Colonic mucosa (tissue), 4 donors: ENCODE data around the gene SULT1E1. TPM values are rescaled to one million over a fixed set of nuclear protein-coding genes. Genes with fewer than 3 reads are reported as not detected.

ENCODE experiments used
- DNase-seq: peaks from one replicate; pipeline ENCODE4 v3.0.0-alpha.2; 2020
- H3K27ac ChIP-seq: fragments of 200-600 bp; one replicate; pipeline ENCODE4 v1.8.0; 2021
- H3K27me3 ChIP-seq: fragments of 200-600 bp; one replicate; pipeline ENCODE4 v1.8.0; 2021
- H3K36me3 ChIP-seq: fragments of 200-600 bp; one replicate; pipeline ENCODE4 v1.8.0; 2021
- H3K4me1 ChIP-seq: fragments of 200-600 bp; one replicate; pipeline ENCODE4 v1.8.0; 2021; ENCODE audit warnings: mild to moderate bottlenecking
- H3K4me3 ChIP-seq: fragments of 200-600 bp; one replicate; pipeline ENCODE4 v1.8.0; 2021
- H3K9ac ChIP-seq, 2 donors: one replicate each; pipeline ENCODE4 v1.7.0; 2013; ENCODE audit warnings: control low read depth in 2 of 2, low read depth in 2 of 2, low read length in 2 of 2
- H3K9me3 ChIP-seq: fragments of 200-600 bp; one replicate; pipeline ENCODE4 v1.8.0; 2021
- intact Hi-C: fragments of 100-400 bp; cut with DNase I; formaldehyde crosslinking; loops from one replicate; pipeline ENCODE4 v1.14.1; 2022
- total RNA-seq, 2 donors: library from RNA; stranded (reverse); fragmentation: NEBNext Ultra II Directional in 1 of 2; extraction: Animal tissue kit (Norgen Biotek cat#: 25700) in 1 of 2; gene quantifications; one replicate each; pipeline ENCODE4 v1.2.1, GENCODE V29; 2021
- TF ChIP-seq, protein P1 (sequence below): fragments of 200-600 bp; IDR thresholded peaks from one replicate; pipeline ENCODE4 v1.8.0; 2022; ENCODE audit warnings: antibody characterized with exemption, mild to moderate bottlenecking
- donor health status: healthy.
- donor health status: DM: no; HTN: no; CAD: no.
- donor health status: DM: no; HTN: no; CAD: no.

The SULT1E1 gene
- total RNA-seq, 2 donors from 2014 or later: 0.19 TPM; not detected in 1

DNA sequence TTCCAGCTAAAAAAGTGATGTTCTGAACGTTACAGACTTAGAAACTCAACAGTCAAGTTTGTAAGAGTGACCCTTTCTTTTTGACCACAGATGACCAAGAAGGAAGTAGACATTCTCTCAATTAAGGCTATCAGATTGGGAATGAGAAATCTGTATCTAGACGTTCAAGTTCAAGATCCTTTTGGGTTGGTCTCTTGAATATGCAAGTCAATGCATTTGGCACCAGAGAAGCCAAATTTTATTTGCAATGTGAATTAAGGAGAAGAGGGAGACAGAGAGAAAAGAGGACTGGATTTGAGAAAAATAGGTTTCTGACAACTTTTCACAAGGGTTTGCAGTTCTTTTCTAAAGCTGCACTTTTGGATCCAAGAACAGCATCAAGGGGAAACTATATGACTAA lies 17.5 kb upstream of the SULT1E1 start:
- no peaks in the 10 kb centered on the region for H3K27me3 ChIP-seq
- no peak overlapping the region for H3K27ac ChIP-seq
- no peak overlapping the region for H3K9ac ChIP-seq
- intact Hi-C loops: loop anchor here (5.0 kb wide), 1 partner anchor 55 kb away; no protein-coding TSS in a partner anchor
- no peak overlapping the region for H3K4me3 ChIP-seq
- H3K9me3 ChIP-seq: no peaks in the 10 kb centered on the region
- H3K36me3 ChIP-seq: no peaks in the 10 kb centered on the region
- H3K4me1 ChIP-seq: no peaks in the 10 kb centered on the region
- no peak for DNase-seq
- TF ChIP-seq, protein P1, sequence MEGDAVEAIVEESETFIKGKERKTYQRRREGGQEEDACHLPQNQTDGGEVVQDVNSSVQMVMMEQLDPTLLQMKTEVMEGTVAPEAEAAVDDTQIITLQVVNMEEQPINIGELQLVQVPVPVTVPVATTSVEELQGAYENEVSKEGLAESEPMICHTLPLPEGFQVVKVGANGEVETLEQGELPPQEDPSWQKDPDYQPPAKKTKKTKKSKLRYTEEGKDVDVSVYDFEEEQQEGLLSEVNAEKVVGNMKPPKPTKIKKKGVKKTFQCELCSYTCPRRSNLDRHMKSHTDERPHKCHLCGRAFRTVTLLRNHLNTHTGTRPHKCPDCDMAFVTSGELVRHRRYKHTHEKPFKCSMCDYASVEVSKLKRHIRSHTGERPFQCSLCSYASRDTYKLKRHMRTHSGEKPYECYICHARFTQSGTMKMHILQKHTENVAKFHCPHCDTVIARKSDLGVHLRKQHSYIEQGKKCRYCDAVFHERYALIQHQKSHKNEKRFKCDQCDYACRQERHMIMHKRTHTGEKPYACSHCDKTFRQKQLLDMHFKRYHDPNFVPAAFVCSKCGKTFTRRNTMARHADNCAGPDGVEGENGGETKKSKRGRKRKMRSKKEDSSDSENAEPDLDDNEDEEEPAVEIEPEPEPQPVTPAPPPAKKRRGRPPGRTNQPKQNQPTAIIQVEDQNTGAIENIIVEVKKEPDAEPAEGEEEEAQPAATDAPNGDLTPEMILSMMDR: no peak

- DNase-seq: no peak
Measured at GRCh38 chr4:69876071-69876470, 16.1 kb upstream of the SULT1E1 start.

DNA sequence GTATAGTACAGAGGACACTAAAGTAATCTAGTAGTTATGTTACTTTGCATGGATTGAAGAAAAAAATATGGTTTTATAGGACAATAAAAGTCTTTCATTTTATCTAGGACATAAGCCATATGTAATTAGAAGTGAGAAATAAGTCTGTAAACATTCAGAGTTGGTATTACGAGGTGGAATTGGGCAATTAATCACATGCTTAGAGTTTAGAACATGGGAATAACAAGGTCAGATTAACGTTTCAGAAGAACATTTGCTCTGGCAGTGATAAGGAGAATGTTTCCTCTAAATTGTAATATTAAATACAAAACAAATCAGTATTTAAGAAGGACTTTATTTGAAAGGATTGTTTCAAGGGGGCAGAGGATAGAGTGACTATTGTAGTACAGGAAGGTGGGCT lies 15.6 kb upstream of the SULT1E1 start:
- Histone ChIP-seq H3K4me1 (no peaks in the 10 kb centered on the region), H3K27ac (no peak overlapping the region), H3K36me3 (no peaks in the 10 kb centered on the region), H3K27me3 (no peaks in the 10 kb centered on the region), H3K9ac (no peak overlapping the region), H3K4me3 (no peak overlapping the region), H3K9me3 (no peaks in the 10 kb centered on the region)
- TF ChIP-seq, protein P1: no peak
- DNase-seq: no peak
- intact Hi-C loops: loop anchor here (5.0 kb wide), 1 partner anchor 53 kb away; no protein-coding TSS in a partner anchor

More at GRCh38 chr4:69876071-69876470, 16.1 kb upstream of the SULT1E1 start:
- TF ChIP-seq, protein P1: no peak
- Histone ChIP-seq H3K36me3 (no peaks in the 10 kb centered on the region), H3K27me3 (no peaks in the 10 kb centered on the region), H3K9ac (no peak overlapping the region), H3K4me3 (no peak overlapping the region), H3K27ac (no peak overlapping the region), H3K4me1 (no peaks in the 10 kb centered on the region), H3K9me3 (no peaks in the 10 kb centered on the region)
- intact Hi-C loops: loop anchor here (5.0 kb wide), 1 partner anchor 54 kb away; no protein-coding TSS in a partner anchor

- no peaks in the 10 kb centered on the region for H3K27me3 ChIP-seq
- H3K9ac ChIP-seq: no peak overlapping the region
- no peaks in the 10 kb centered on the region for H3K4me1 ChIP-seq
- intact Hi-C loops: loop anchor here (5.0 kb wide), 1 partner anchor 37 kb away; no protein-coding TSS in a partner anchor
- no peak overlapping the region for H3K4me3 ChIP-seq
- H3K27ac ChIP-seq: no peak overlapping the region
- TF ChIP-seq, protein P1: no peak
- H3K9me3 ChIP-seq: no peaks in the 10 kb centered on the region
- H3K36me3 ChIP-seq: no peaks in the 10 kb centered on the region
- no peak for DNase-seq
Measured at GRCh38 chr4:69874507-69874906, 14.6 kb upstream of the SULT1E1 start.

- Histone ChIP-seq H3K27ac (no peak overlapping the region), H3K27me3 (no peaks in the 10 kb centered on the region), H3K36me3 (no peaks in the 10 kb centered on the region), H3K4me1 (no peaks in the 10 kb centered on the region), H3K9me3 (no peaks in the 10 kb centered on the region), H3K4me3 (no peak overlapping the region), H3K9ac (no peak overlapping the region)
- TF ChIP-seq, protein P1: no peak
- DNase-seq: no peak
- intact Hi-C loops: no loop called here
Measured at GRCh38 chr4:69861756-69862155, 1.8 kb upstream of the SULT1E1 start.
